NCI-H82 treated with DMSO at 0.1 percent for 48 hours (cell line): ENCODE data around the gene MFSD12.

Source experiments
- DNase-seq: peaks from one replicate; lab custom pipeline; 2025; ENCODE audit not compliant: unreplicated experiment; lab: John Stamatoyannopoulos, UW

MFSD12 gene

GRCh38 chr19:3557461-3558248 is at the start of gene MFSD12:
Gene MFSD12 (minus strand): TSS chr19:3557586. CDS start chr19:3557403, 183 bp downstream.
- peak; percentile 52 for DNase-seq

GRCh38 chr19:3606690-3607289 is 49.4 kb upstream of the MFSD12 start, which contains the start of gene TBXA2R:
Gene TBXA2R (minus strand): TSS chr19:3606875. CDS start chr19:3600634, 6,241 bp downstream.
- DNase-seq, result no peak

GRCh38 chr19:3606174-3606689 is 48.8 kb upstream of the MFSD12 start:
- DNase-seq, result no peak

GRCh38 chr19:3605770-3606169 is 48.4 kb upstream of the MFSD12 start:
- no peak for DNase-seq

GRCh38 chr19:3605361-3605760 is 48.0 kb upstream of the MFSD12 start:
- no peak for DNase-seq

- no peak for DNase-seq
Observed at GRCh38 chr19:3604987-3605343, 47.6 kb upstream of the MFSD12 start.

- DNase-seq, result no peak
Observed at GRCh38 chr19:3604227-3604986, 47.0 kb upstream of the MFSD12 start.

GRCh38 chr19:3603121-3603811 is 45.9 kb upstream of the MFSD12 start:
- DNase-seq, result no peak

- no peak for DNase-seq
Observed at GRCh38 chr19:3601021-3601420, 43.6 kb upstream of the MFSD12 start.

- DNase-seq, result no peak
Observed at GRCh38 chr19:3599776-3600187, 42.4 kb upstream of the MFSD12 start.

- DNase-seq, result no peak
Observed at GRCh38 chr19:3595521-3596061, 38.2 kb upstream of the MFSD12 start.

- no peak for DNase-seq
Observed at GRCh38 chr19:3593156-3593555, 35.8 kb upstream of the MFSD12 start.

GRCh38 chr19:3591876-3592613 is 34.7 kb upstream of the MFSD12 start:
- DNase-seq, result no peak

- no peak for DNase-seq
Observed at GRCh38 chr19:3590991-3591659, 33.7 kb upstream of the MFSD12 start.

- no peak for DNase-seq
Observed at GRCh38 chr19:3589949-3590348, 32.6 kb upstream of the MFSD12 start.

- no peak for DNase-seq
Observed at GRCh38 chr19:3589439-3589838, 32.1 kb upstream of the MFSD12 start.

GRCh38 chr19:3586707-3587346 is 29.4 kb upstream of the MFSD12 start:
- no peak for DNase-seq

- DNase-seq, result no peak
Observed at GRCh38 chr19:3586127-3586626, 28.8 kb upstream of the MFSD12 start.
